NCI-H510A (cell line): Measurements from ENCODE around the gene PITPNM3.

Experiments used
- DNase-seq: peaks from one replicate; lab custom pipeline; 2025; lab: John Stamatoyannopoulos, UW

The PITPNM3 gene

GRCh38 chr17:6479622-6480302, 76.6 kb downstream of the PITPNM3 start:
- DNase-seq: no peak

GRCh38 chr17:6478486-6478885, 77.9 kb downstream of the PITPNM3 start:
- no peak for DNase-seq

- no peak for DNase-seq
These were observed 78.4 kb downstream of the PITPNM3 start for GRCh38 chr17:6477831-6478383.

GRCh38 chr17:6476810-6477179, 79.6 kb downstream of the PITPNM3 start:
- DNase-seq: no peak

GRCh38 chr17:6476076-6476809, 80.1 kb downstream of the PITPNM3 start:
- DNase-seq: no peak

GRCh38 chr17:6475411-6475810, 80.9 kb downstream of the PITPNM3 start:
- no peak for DNase-seq

DNA sequence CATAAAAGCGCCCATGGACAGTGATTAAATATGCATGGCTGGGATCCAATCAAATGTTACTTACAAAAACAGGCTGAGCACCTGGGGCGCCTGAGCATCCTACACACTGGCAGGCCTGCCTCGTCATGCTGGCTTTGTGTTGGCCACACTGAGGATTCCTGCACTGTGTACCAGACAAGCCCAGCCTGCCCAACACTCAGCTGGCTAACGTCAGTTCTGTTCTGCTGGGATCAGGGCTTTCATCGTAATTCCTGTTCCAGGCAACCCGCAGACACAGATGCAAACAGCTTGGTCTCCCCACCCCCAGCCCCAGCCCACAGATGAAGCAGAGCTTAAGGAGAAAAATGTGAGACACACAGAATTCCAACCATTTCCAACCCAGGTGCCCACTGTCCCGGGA, 81.4 kb downstream of the PITPNM3 start:
- no peak for DNase-seq

DNA sequence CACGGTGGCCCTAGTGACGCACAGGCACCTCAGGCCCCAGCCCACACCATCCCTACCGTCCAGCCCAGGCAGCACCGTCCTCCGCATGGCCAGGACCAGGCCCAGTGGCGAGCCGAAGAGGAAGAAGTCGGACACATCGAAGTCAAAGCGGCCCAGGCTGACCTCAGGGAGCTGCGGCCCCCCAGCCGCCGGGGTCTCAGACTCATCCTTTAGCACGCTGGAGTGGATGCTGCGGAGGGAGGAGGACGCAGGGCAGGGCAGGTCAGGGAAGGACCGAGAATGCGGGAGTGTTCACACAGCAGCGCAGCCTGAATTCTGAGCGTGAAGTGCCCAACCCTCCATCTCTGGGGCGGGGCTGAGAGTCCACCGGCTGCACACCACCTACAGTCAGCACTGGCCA, 82.0 kb downstream of the PITPNM3 start:
- no peak for DNase-seq

DNA sequence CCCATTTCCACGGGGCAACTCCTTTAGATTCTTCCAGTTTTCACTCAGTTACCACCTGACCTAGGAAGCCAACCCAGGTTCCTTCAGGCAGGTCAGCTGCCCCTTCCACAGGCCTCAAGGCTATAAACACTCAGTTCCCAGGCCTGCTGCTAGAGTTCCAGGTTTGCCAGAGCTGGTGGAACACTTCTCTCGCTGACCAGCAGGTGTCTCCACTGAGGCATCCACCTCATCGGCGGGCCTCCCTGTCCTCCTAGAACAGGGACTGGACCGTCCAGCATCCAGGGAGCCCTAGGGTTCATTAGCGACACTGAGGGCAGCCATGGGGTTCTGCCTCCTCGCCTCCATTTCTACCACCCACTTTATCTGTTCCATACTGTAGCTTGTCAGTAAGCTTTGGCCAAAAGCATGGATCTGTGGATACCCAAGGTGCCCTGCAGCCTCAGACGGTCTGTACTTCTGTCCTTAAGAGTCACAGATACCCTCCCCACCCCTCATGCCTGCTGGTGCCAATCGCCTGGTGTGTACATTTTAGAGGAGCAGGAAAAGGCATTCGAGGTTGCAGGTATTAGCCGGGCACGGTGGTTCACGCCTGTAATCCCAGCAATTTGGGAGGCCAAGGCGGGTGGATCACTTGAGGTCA, 83.1 kb downstream of the PITPNM3 start:
- DNase-seq: no peak

DNA sequence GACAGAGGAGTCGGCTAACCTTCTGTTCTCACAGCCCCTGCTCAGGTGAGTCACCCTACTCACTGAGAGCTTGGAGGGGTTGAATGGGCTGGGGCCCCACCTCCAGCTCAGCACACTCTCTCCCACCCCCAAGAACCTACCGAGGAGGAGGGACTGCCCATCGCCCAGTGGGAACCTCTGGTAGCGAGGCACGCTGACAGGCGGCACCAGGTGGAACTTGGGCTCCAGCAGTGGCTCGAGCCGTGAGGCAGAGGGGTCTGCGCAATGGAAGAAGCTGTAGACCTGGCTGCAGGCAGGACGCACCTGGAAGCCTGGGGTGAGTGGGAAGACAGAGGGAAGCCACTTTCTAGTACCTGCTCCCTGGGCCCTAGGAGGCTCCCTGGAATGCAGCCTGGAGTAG, 83.8 kb downstream of the PITPNM3 start:
- DNase-seq: no peak

DNA sequence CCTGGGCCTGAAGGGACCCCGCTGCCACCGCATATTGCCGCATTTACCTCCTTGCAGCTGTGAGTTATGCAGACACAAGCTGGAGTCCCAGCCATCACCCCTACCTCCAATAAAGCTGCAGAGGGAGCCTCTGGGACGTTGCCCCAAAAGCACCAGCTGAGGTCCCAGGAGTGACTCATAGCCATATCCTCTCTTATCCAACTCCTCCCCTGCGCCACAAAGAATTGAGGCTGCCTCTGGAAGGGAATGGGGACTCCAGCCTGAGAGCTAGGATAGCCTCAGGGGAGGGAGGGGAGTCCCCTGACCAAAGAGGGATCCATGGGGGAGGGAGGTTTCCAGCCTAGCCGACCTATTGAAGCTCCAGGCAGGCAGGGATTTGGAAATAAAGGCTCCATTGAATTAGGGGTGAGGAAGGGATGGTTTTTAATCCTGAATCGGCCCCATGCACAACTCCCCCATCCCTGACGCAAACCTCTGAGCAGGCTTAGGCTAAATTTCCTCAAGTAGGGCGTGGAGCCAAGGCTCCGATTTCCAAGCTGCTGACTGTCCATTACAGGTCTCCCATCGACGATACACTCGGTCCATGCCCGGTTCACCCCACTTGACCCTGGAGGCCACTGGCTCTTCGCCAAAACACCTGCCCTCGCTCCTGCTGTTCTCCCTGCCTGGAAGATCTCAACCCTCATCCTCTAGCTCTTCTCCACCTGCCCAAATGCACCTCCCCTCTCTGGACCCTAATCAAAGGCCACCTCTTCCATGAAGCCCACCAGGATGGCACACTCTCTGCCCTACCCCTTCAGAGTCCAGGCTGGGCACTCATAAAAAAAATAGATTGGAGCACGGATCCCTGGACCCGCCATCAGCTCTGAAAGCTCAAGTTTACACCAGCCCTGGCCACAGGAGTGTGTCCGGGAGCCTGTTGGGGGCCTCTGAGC, 84.6 kb downstream of the PITPNM3 start:
- no peak for DNase-seq

DNA sequence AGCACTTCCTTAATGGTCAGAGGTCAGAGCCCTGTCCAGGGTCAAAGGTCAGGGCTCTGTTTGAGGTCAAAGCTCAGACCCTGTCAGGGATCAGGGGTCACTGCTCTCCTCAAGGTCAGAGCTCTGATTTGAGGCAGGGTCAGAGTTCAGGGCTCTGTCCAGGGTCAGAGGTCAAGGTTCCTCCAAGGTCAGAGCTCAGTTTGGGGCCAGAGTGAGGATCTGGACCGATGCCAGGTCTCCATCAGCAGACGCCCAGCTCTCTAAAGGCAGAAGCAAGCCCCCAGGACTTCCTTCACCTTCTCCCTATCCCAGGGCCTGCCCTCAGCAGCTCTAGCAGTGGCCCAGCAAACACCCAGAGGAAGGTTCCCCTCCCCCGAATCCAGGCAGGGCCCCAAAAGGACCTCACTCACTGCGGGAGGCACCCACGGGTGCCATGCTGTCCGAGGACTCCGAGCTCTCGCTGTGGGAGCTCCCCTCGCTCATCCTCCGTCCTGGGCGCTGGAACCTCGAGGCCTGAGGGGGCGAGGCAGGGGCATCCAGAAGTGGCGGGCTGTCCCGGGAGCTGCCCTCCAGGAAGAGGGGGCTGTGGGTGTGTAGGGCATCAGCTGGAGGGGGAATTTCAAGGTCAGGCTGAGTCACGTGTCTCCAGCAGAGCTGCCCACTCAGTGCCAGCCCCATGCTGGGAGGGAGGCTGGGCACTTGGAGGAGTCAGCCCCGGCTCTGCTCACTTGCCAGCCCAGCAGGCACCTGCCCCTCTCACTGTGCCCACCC, 85.4 kb downstream of the PITPNM3 start:
- DNase-seq: no peak

- no peak for DNase-seq
These were observed 86.1 kb downstream of the PITPNM3 start for GRCh38 chr17:6470146-6470718.

- no peak for DNase-seq
These were observed 88.1 kb downstream of the PITPNM3 start for GRCh38 chr17:6468051-6468790.

DNA sequence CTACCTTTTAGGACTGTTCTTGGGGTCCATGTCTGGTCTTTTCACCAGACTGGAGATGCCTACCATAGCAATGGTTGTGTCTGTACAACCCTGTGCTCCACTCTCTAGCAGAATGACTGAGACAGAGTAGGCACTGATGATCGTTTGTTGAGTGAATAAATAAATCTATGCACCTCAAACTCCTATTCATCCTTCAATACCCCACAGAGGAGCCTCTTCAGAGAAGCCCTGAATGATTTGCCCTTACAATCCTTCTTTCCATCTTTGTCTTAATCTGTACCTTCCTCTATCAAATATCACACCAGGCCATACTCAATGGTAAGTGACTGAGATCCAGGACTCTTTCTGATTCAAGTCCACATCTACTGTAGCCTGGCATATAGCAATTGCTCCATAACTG, 88.8 kb downstream of the PITPNM3 start:
- no peak for DNase-seq

DNA sequence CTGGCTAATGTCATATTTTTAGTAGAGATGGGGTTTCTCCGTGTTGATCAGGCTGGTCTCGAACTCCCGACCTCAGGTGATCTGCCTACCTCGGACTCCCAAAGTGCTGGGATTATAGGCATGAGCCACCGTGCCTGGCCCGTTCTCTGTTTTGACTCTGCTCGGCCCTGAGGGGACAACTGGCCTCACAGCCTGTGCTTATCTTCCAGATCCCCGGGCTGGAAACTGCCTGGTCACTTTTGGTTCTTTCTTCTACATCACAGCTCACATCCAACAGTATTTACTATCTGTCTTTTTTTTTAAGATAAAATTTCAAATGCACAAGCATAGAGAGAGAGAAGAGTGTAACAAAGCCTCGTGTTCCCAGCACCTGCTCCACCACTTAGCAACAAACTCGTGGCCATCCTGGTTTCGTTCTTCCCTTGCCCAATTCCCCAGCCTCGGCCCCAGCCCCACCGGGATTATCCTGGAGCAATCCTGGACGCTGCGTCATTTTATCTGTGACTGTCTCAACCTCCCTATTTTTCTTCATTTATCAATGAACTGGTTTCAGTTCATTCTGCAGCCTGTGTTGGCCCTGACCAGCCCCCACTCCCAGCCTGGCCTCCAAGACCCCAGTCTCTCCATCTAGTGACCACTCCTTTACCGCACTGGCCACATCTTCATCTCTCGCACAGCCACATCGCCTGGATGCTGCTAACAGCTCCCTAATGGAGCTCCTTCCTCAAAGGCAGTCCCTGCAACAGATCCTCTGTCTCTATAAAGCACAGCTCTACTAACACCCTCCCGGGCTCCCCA, 91.0 kb downstream of the PITPNM3 start:
- no peak for DNase-seq

- DNase-seq: no peak
These were observed 91.8 kb downstream of the PITPNM3 start for GRCh38 chr17:6464446-6465041.

GRCh38 chr17:6463616-6464445, 92.5 kb downstream of the PITPNM3 start:
- no peak for DNase-seq
